Neural cell (in vitro differentiated cells): ENCODE measurements around the gene DHDH. TPM values are rescaled to one million over a fixed set of nuclear protein-coding genes. Genes with fewer than 3 reads are reported as not detected.

Experiments
- H2AFZ ChIP-seq: fragments of 200-600, 300-800 bp; sonication (generic), shearing (Covaris generic); 2 replicates; pipeline ENCODE4 v1.6.0; 2014; ENCODE audit warnings: low read depth, mild to moderate bottlenecking, antibody characterized with exemption, low read length, moderate library complexity
- H3F3A ChIP-seq: fragments of 200-600 bp; shearing (Covaris generic); 2 replicates; pipeline ENCODE4 v1.6.1; 2016; ENCODE audit warnings: mild to moderate bottlenecking, moderate library complexity, mixed read lengths, antibody characterized with exemption, low read length; ENCODE audit not compliant: insufficient read depth, poor library complexity, severe bottlenecking
- H3K27ac ChIP-seq: fragments of 200-600, 300-800 bp; sonication (generic), shearing (Covaris generic); 2 replicates; pipeline ENCODE4 v1.5.1; 2014; ENCODE audit warnings: mild to moderate bottlenecking, low read length, moderate library complexity
- H3K27me3 ChIP-seq: fragments of 300-800, 200-600 bp; sonication (generic), shearing (Covaris generic); 2 replicates; pipeline ENCODE4 v1.6.0; 2014; ENCODE audit warnings: mild to moderate bottlenecking, low read depth, low read length, moderate library complexity; ENCODE audit not compliant: insufficient read depth
- H3K36me3 ChIP-seq: fragments of 300-800, 200-600 bp; sonication (generic), shearing (Covaris generic); 2 replicates; pipeline ENCODE4 v1.5.1; 2014; ENCODE audit warnings: mild to moderate bottlenecking, antibody characterized with exemption, low read length, moderate library complexity; ENCODE audit not compliant: insufficient read depth
- H3K4me2 ChIP-seq: fragments of 300-800, 200-600 bp; sonication (generic), shearing (Covaris generic); 2 replicates; pipeline ENCODE4 v1.6.0; 2014; ENCODE audit warnings: mild to moderate bottlenecking, low read length
- H3K4me3 ChIP-seq: fragments of 300-800, 200-600 bp; sonication (generic), shearing (Covaris generic); 2 replicates; pipeline ENCODE4 v1.5.1; 2014; ENCODE audit warnings: mild to moderate bottlenecking, low read length, moderate library complexity
- H3K79me2 ChIP-seq: fragments of 200-600 bp; shearing (Covaris generic); replicated peaks from 2 replicates; pipeline ENCODE4 v1.6.0; 2014; ENCODE audit warnings: mild to moderate bottlenecking, low read length, moderate library complexity; ENCODE audit not compliant: insufficient read depth
- H3K9ac ChIP-seq: fragments of 300-800, 200-600 bp; sonication (generic), shearing (Covaris generic); 2 replicates; pipeline ENCODE4 v1.6.1; 2016; ENCODE audit warnings: mild to moderate bottlenecking, low read length, mixed read lengths
- H3K9me2 ChIP-seq: fragments of 200-600 bp; shearing (Covaris generic); 2 replicates; pipeline ENCODE4 v1.6.1; 2016; ENCODE audit warnings: mild to moderate bottlenecking, low read length, mixed read lengths; ENCODE audit not compliant: insufficient read depth
- H3K9me3 ChIP-seq: fragments of 200-600, 300-800 bp; sonication (generic), shearing (Covaris generic); 2 replicates; pipeline ENCODE4 v1.6.1; 2016; ENCODE audit warnings: mild to moderate bottlenecking, mixed run types, low read length, moderate library complexity, mixed read lengths
- H4K20me1 ChIP-seq: fragments of 200-600 bp; shearing (Covaris generic); 2 replicates; pipeline ENCODE4 v1.6.1; 2016; ENCODE audit warnings: mild to moderate bottlenecking, mixed run types; ENCODE audit not compliant: insufficient read depth
- EP300 ChIP-seq: fragments of 450-650 bp; conservative IDR thresholded peaks from 2 replicates; pipeline ENCODE4 v1.6.1; 2014; ENCODE audit warnings: antibody characterized with exemption, mild to moderate bottlenecking, moderate library complexity; ENCODE audit not compliant: poor library complexity, severe bottlenecking
- EZH2 ChIP-seq: fragments of 200-600, 300-800 bp; shearing (Covaris generic), sonication (generic); IDR thresholded peaks from 2 replicates; pipeline ENCODE4 v1.6.1; 2014; ENCODE audit warnings: antibody characterized with exemption, low read length, borderline replicate concordance, mild to moderate bottlenecking; ENCODE audit not compliant: insufficient read depth, poor library complexity, severe bottlenecking
- MXI1 ChIP-seq: fragments of 450-650 bp; conservative IDR thresholded peaks from 2 replicates; pipeline ENCODE4 v1.6.1; 2014; ENCODE audit warnings: antibody characterized with exemption, mild to moderate bottlenecking; ENCODE audit not compliant: poor library complexity, severe bottlenecking
- POLR2AphosphoS5 ChIP-seq: IDR thresholded peaks from 2 replicates; pipeline ENCODE4 v1.6.1; 2012
- RAD21 ChIP-seq: fragments of 450-650 bp; conservative IDR thresholded peaks from 2 replicates; pipeline ENCODE4 v1.6.1; 2014; ENCODE audit warnings: antibody characterized with exemption, mild to moderate bottlenecking, moderate library complexity
- SMC3 ChIP-seq: fragments of 450-650 bp; conservative IDR thresholded peaks from 2 replicates; pipeline ENCODE4 v1.6.1; 2014; ENCODE audit warnings: antibody characterized with exemption, mild to moderate bottlenecking, moderate library complexity; ENCODE audit not compliant: poor library complexity
- TAF1 ChIP-seq: IDR thresholded peaks from 2 replicates; pipeline ENCODE4 v1.6.1; 2012; ENCODE audit warnings: low read depth
- polyA plus RNA-seq: library from polyadenylated mRNA; depleted of rRNA; stranded (reverse); fragments of >200 nt; gene quantifications from 2 replicates; pipeline ENCODE4 v1.2.3, GENCODE V29; 2014
- TF ChIP-seq, protein P1 (sequence below): IDR thresholded peaks from 2 replicates; pipeline ENCODE4 v1.6.1; 2012; ENCODE audit warnings: borderline replicate concordance
- TF ChIP-seq, protein P2 (sequence below): fragments of 450-650 bp; IDR thresholded peaks from 2 replicates; pipeline ENCODE4 v1.5.1; 2014; ENCODE audit warnings: antibody characterized with exemption, mild to moderate bottlenecking, moderate library complexity; ENCODE audit not compliant: poor library complexity, severe bottlenecking

DHDH gene
- polyA plus RNA-seq, 1 donor from 2014 or later, result 4.8 TPM

DNA sequence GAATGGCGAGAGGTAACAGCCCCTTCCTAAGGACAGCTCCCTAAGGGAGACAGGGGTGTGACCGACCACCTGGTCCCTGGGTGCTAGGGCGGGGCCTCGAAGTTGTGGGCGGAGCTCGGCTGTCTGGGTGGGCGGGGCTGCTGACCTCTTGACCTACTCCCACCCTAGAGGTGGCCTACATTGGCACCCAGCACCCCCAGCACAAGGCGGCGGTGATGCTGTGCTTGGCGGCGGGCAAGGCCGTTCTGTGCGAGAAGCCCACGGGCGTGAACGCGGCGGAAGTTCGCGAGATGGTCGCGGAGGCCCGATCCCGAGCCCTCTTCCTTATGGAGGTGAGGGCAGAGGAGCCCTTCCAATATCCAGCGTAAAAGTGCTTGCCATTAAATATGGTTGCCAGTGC is 2.4 kb downstream of the DHDH start:
- Histone ChIP-seq H4K20me1 (no peaks in the 10 kb centered on the region), H3K27me3 (peaks cover 10% of the 10 kb centered on the region)
- TF ChIP-seq EZH2 (no peak), MXI1 (no peak), POLR2AphosphoS5 (no peak), EP300 (no peak), RAD21 (no peak), SMC3 (no peak), TAF1 (no peak)
- TF ChIP-seq, protein P1, sequence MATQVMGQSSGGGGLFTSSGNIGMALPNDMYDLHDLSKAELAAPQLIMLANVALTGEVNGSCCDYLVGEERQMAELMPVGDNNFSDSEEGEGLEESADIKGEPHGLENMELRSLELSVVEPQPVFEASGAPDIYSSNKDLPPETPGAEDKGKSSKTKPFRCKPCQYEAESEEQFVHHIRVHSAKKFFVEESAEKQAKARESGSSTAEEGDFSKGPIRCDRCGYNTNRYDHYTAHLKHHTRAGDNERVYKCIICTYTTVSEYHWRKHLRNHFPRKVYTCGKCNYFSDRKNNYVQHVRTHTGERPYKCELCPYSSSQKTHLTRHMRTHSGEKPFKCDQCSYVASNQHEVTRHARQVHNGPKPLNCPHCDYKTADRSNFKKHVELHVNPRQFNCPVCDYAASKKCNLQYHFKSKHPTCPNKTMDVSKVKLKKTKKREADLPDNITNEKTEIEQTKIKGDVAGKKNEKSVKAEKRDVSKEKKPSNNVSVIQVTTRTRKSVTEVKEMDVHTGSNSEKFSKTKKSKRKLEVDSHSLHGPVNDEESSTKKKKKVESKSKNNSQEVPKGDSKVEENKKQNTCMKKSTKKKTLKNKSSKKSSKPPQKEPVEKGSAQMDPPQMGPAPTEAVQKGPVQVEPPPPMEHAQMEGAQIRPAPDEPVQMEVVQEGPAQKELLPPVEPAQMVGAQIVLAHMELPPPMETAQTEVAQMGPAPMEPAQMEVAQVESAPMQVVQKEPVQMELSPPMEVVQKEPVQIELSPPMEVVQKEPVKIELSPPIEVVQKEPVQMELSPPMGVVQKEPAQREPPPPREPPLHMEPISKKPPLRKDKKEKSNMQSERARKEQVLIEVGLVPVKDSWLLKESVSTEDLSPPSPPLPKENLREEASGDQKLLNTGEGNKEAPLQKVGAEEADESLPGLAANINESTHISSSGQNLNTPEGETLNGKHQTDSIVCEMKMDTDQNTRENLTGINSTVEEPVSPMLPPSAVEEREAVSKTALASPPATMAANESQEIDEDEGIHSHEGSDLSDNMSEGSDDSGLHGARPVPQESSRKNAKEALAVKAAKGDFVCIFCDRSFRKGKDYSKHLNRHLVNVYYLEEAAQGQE, result no peak
- TF ChIP-seq, protein P2, sequence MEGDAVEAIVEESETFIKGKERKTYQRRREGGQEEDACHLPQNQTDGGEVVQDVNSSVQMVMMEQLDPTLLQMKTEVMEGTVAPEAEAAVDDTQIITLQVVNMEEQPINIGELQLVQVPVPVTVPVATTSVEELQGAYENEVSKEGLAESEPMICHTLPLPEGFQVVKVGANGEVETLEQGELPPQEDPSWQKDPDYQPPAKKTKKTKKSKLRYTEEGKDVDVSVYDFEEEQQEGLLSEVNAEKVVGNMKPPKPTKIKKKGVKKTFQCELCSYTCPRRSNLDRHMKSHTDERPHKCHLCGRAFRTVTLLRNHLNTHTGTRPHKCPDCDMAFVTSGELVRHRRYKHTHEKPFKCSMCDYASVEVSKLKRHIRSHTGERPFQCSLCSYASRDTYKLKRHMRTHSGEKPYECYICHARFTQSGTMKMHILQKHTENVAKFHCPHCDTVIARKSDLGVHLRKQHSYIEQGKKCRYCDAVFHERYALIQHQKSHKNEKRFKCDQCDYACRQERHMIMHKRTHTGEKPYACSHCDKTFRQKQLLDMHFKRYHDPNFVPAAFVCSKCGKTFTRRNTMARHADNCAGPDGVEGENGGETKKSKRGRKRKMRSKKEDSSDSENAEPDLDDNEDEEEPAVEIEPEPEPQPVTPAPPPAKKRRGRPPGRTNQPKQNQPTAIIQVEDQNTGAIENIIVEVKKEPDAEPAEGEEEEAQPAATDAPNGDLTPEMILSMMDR, result no peak

DNA sequence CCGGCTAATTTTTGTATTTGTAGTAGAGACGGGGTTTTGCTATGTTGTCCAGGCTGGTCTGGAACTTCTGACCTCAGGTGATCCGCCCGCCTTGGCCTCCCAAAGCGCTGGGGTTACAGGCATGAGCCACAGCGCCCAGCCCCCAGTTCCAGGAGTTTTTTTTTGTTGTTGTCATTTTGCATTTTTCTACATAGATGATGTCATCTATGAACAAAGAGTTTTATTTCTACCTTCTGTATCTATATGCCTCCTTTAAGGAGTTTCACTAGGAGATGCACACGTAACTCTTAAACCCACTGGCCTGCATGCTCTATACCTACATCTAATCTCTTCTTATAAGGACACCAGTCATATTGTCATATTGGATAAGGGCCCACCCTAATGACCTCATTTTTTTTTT is 4.8 kb downstream of the DHDH start:
- Histone ChIP-seq H3K79me2 (no peaks in the 10 kb centered on the region), H3K9me2 (no peaks in the 10 kb centered on the region), H3K4me2 (no peak overlapping the region), H3K9ac (no peak overlapping the region), H3K27me3 (peaks cover under 1% of the 10 kb centered on the region), H3K9me3 (no peaks in the 10 kb centered on the region), H3K4me3 (no peak overlapping the region), H3F3A (no peaks in the 10 kb centered on the region), H3K36me3 (no peaks in the 10 kb centered on the region), H2AFZ (no peak overlapping the region), H3K27ac (no peak overlapping the region), H4K20me1 (no peaks in the 10 kb centered on the region)
- TF ChIP-seq MXI1 (no peak), RAD21 (no peak), POLR2AphosphoS5 (no peak), EP300 (no peak), SMC3 (no peak), EZH2 (no peak), TAF1 (no peak)
- TF ChIP-seq, protein P1, result no peak
- TF ChIP-seq, protein P2, result no peak

More for the DNA sequence above, 2.4 kb downstream of the DHDH start:
- Histone ChIP-seq H3K9me3 (no peaks in the 10 kb centered on the region), H3F3A (no peaks in the 10 kb centered on the region), H3K79me2 (no peaks in the 10 kb centered on the region), H3K9me2 (no peaks in the 10 kb centered on the region), H3K9ac (no peak overlapping the region), H3K4me3 (no peak overlapping the region), H3K27ac (no peak overlapping the region), H2AFZ (no peak overlapping the region), H3K36me3 (no peaks in the 10 kb centered on the region), H3K4me2 (no peak overlapping the region)
